Measurements from ENCODE around the gene ERCC4.

- TF ChIP-seq CTCF (IDR thresholded peaks at IDR 0.05) (no peak), POLR2A (IDR thresholded peaks at IDR 0.05) (no peak)
Measured at GRCh38 chr16:13912891-13913290, 7.1 kb upstream of the ERCC4 start.
